ENCODE measurements around the gene UTP18.

DNA sequence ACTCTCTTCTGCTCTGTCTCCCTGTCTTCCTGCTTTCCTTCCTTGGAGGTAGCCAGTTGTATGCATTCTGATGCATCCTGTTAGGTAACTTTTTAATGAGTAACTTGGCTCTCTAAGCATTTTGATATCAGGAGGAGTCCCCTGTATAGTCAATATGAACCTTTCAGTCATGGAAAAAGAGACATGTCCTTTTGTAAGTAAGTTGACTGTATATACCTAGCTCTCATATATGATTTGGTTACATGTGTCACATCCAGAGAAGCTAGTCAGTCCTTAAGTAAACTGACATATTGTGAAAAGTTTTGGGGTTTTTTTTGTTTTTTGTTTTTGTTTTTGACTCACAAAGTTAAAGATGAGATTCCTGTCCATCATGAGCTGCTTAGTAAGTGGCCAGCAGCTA, 18.8 kb downstream of the UTP18 start:
- TF ChIP-seq, protein P1, sequence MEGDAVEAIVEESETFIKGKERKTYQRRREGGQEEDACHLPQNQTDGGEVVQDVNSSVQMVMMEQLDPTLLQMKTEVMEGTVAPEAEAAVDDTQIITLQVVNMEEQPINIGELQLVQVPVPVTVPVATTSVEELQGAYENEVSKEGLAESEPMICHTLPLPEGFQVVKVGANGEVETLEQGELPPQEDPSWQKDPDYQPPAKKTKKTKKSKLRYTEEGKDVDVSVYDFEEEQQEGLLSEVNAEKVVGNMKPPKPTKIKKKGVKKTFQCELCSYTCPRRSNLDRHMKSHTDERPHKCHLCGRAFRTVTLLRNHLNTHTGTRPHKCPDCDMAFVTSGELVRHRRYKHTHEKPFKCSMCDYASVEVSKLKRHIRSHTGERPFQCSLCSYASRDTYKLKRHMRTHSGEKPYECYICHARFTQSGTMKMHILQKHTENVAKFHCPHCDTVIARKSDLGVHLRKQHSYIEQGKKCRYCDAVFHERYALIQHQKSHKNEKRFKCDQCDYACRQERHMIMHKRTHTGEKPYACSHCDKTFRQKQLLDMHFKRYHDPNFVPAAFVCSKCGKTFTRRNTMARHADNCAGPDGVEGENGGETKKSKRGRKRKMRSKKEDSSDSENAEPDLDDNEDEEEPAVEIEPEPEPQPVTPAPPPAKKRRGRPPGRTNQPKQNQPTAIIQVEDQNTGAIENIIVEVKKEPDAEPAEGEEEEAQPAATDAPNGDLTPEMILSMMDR (IDR thresholded peaks at IDR 0.05): no peak
- no peak for TF ChIP-seq TCF7L2 (IDR thresholded peaks at IDR 0.05; ENCODE audit: low read depth, low read length)
- no peak for TF ChIP-seq POLR2AphosphoS5 (IDR thresholded peaks at IDR 0.05; ENCODE audit: low read depth, low read length)
- TF ChIP-seq, protein P2, sequence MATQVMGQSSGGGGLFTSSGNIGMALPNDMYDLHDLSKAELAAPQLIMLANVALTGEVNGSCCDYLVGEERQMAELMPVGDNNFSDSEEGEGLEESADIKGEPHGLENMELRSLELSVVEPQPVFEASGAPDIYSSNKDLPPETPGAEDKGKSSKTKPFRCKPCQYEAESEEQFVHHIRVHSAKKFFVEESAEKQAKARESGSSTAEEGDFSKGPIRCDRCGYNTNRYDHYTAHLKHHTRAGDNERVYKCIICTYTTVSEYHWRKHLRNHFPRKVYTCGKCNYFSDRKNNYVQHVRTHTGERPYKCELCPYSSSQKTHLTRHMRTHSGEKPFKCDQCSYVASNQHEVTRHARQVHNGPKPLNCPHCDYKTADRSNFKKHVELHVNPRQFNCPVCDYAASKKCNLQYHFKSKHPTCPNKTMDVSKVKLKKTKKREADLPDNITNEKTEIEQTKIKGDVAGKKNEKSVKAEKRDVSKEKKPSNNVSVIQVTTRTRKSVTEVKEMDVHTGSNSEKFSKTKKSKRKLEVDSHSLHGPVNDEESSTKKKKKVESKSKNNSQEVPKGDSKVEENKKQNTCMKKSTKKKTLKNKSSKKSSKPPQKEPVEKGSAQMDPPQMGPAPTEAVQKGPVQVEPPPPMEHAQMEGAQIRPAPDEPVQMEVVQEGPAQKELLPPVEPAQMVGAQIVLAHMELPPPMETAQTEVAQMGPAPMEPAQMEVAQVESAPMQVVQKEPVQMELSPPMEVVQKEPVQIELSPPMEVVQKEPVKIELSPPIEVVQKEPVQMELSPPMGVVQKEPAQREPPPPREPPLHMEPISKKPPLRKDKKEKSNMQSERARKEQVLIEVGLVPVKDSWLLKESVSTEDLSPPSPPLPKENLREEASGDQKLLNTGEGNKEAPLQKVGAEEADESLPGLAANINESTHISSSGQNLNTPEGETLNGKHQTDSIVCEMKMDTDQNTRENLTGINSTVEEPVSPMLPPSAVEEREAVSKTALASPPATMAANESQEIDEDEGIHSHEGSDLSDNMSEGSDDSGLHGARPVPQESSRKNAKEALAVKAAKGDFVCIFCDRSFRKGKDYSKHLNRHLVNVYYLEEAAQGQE (IDR thresholded peaks at IDR 0.05; ENCODE audit: insufficient read depth in 1 of 2, low read depth in 2 of 2, low read length in 1 of 2): no peak

Data from Panc1 (cell line).